Measurements from ENCODE around the gene SUGP1. TPM values are rescaled to one million over a fixed set of nuclear protein-coding genes. Genes with fewer than 3 reads are reported as not detected.
A peak's percentile ranks its signal among the peaks of the same experiment; 100 is the strongest.

Gene SUGP1
- total and polyA plus RNA-seq, 2 of the 13 experiments (the other 11 are each of a cell fraction or from before 2014, with no cell fraction given), result 21.6 to 25.9 TPM

DNA sequence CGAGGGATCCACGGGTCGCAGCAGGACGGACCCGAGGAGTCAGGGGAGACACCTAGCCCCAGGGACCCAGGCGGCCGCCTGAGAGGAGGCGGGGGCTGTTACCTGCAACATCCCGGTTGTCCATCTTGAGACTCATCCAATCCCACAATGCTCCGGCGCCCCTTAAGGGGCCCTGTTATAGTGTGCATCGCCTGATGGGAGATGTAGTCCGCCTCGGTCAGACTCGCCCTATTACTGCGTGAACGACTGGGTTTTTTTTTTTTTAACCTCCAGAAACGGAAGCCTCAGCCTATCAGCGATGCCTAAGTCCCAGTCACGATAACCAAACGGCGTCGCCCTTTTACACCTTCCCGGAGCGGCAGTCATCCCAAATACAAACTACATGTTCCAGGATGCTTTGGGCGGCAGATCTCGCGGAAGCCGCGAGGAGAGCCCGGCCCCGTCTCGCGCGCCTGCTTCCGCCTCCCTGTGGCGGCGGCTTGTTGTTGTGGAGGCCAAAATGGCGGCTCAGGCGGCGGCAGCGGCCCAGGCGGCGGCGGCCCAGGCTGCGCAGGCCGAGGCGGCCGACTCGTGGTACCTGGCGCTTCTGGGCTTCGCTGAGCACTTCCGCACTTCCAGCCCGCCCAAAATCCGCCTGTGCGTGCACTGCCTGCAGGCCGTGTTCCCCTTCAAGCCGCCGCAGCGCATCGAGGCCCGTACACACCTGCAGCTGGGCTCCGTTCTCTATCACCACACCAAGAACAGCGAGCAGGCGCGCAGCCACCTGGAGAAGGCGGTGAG, at the start of gene SUGP1, which contains the start of gene MAU2 (continued):
- TF ChIP-seq HCFC1 (IDR thresholded peaks at IDR 0.05; ENCODE audit: low read depth, low read length) (peak; percentile 89), GATAD1 (CRISPR knock-in tag; IDR thresholded peaks at IDR 0.05) (peak; percentile 84), NBN (conservative IDR thresholded peaks at IDR 0.05) (no peak), ZSCAN31 (CRISPR knock-in tag; IDR thresholded peaks at IDR 0.05; ENCODE audit: low read depth) (peak; percentile 65; the same call in 1 of the 2 replicates), ZFP90 (CRISPR knock-in tag; IDR thresholded peaks at IDR 0.05; ENCODE audit: borderline replicate concordance) (no peak), PHB2 (IDR thresholded peaks at IDR 0.05; ENCODE audit: partially characterized antibody) (no peak), ZNF10 (CRISPR knock-in tag; IDR thresholded peaks at IDR 0.05; ENCODE audit: borderline replicate concordance, low read depth) (no peak), SUZ12 (IDR thresholded peaks at IDR 0.05; ENCODE audit: low read depth, low read length) (peak; percentile 66), NFIC (IDR thresholded peaks at IDR 0.05; ENCODE audit: low read length) (no peak), RARA (CRISPR knock-in tag; IDR thresholded peaks at IDR 0.05) (no peak), ZNF768 (CRISPR knock-in tag; IDR thresholded peaks at IDR 0.05) (peak; percentile 45; the same call in 1 of the 2 replicates), ZNF30 (CRISPR knock-in tag; IDR thresholded peaks at IDR 0.05) (no peak), MTF1 (CRISPR knock-in tag; IDR thresholded peaks at IDR 0.05) (no peak), KLF16 (CRISPR knock-in tag; IDR thresholded peaks at IDR 0.05) (0 out of 4 replicates have a peak, but pooled peaks of 1 of the 2 experiments have one; percentile 15)
- TF ChIP-seq, protein P1, sequence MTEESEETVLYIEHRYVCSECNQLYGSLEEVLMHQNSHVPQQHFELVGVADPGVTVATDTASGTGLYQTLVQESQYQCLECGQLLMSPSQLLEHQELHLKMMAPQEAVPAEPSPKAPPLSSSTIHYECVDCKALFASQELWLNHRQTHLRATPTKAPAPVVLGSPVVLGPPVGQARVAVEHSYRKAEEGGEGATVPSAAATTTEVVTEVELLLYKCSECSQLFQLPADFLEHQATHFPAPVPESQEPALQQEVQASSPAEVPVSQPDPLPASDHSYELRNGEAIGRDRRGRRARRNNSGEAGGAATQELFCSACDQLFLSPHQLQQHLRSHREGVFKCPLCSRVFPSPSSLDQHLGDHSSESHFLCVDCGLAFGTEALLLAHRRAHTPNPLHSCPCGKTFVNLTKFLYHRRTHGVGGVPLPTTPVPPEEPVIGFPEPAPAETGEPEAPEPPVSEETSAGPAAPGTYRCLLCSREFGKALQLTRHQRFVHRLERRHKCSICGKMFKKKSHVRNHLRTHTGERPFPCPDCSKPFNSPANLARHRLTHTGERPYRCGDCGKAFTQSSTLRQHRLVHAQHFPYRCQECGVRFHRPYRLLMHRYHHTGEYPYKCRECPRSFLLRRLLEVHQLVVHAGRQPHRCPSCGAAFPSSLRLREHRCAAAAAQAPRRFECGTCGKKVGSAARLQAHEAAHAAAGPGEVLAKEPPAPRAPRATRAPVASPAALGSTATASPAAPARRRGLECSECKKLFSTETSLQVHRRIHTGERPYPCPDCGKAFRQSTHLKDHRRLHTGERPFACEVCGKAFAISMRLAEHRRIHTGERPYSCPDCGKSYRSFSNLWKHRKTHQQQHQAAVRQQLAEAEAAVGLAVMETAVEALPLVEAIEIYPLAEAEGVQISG (CRISPR knock-in tag; IDR thresholded peaks at IDR 0.05), result peak; percentile 92
- TF ChIP-seq, protein P2, sequence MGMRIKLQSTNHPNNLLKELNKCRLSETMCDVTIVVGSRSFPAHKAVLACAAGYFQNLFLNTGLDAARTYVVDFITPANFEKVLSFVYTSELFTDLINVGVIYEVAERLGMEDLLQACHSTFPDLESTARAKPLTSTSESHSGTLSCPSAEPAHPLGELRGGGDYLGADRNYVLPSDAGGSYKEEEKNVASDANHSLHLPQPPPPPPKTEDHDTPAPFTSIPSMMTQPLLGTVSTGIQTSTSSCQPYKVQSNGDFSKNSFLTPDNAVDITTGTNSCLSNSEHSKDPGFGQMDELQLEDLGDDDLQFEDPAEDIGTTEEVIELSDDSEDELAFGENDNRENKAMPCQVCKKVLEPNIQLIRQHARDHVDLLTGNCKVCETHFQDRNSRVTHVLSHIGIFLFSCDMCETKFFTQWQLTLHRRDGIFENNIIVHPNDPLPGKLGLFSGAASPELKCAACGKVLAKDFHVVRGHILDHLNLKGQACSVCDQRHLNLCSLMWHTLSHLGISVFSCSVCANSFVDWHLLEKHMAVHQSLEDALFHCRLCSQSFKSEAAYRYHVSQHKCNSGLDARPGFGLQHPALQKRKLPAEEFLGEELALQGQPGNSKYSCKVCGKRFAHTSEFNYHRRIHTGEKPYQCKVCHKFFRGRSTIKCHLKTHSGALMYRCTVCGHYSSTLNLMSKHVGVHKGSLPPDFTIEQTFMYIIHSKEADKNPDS (CRISPR knock-in tag; IDR thresholded peaks at IDR 0.05), result no peak
- TF ChIP-seq, protein P3, sequence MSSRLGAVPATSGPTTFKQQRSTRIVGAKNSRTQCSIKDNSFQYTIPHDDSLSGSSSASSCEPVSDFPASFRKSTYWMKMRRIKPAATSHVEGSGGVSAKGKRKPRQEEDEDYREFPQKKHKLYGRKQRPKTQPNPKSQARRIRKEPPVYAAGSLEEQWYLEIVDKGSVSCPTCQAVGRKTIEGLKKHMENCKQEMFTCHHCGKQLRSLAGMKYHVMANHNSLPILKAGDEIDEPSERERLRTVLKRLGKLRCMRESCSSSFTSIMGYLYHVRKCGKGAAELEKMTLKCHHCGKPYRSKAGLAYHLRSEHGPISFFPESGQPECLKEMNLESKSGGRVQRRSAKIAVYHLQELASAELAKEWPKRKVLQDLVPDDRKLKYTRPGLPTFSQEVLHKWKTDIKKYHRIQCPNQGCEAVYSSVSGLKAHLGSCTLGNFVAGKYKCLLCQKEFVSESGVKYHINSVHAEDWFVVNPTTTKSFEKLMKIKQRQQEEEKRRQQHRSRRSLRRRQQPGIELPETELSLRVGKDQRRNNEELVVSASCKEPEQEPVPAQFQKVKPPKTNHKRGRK (CRISPR knock-in tag; IDR thresholded peaks at IDR 0.05), result no peak
- TF ChIP-seq, protein P4, sequence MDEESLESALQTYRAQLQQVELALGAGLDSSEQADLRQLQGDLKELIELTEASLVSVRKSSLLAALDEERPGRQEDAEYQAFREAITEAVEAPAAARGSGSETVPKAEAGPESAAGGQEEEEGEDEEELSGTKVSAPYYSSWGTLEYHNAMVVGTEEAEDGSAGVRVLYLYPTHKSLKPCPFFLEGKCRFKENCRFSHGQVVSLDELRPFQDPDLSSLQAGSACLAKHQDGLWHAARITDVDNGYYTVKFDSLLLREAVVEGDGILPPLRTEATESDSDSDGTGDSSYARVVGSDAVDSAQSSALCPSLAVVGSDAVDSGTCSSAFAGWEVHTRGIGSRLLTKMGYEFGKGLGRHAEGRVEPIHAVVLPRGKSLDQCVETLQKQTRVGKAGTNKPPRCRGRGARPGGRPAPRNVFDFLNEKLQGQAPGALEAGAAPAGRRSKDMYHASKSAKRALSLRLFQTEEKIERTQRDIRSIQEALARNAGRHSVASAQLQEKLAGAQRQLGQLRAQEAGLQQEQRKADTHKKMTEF (CRISPR knock-in tag; IDR thresholded peaks at IDR 0.05), result peak; percentile 78
- TF ChIP-seq, protein P5, sequence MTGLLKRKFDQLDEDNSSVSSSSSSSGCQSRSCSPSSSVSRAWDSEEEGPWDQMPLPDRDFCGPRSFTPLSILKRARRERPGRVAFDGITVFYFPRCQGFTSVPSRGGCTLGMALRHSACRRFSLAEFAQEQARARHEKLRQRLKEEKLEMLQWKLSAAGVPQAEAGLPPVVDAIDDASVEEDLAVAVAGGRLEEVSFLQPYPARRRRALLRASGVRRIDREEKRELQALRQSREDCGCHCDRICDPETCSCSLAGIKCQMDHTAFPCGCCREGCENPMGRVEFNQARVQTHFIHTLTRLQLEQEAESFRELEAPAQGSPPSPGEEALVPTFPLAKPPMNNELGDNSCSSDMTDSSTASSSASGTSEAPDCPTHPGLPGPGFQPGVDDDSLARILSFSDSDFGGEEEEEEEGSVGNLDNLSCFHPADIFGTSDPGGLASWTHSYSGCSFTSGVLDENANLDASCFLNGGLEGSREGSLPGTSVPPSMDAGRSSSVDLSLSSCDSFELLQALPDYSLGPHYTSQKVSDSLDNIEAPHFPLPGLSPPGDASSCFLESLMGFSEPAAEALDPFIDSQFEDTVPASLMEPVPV (CRISPR knock-in tag; IDR thresholded peaks at IDR 0.05), result 0 out of 2 replicates have a peak, but pooled peaks have one; percentile 63
